ENCODE data around the gene DNAI4. TPM values are rescaled to one million over a fixed set of nuclear protein-coding genes. Genes with fewer than 3 reads are reported as not detected.

Gene DNAI4
- total RNA-seq, 4 donors from 2014 or later, result 4.9 to 6.2 (median 5.5) TPM

DNA sequence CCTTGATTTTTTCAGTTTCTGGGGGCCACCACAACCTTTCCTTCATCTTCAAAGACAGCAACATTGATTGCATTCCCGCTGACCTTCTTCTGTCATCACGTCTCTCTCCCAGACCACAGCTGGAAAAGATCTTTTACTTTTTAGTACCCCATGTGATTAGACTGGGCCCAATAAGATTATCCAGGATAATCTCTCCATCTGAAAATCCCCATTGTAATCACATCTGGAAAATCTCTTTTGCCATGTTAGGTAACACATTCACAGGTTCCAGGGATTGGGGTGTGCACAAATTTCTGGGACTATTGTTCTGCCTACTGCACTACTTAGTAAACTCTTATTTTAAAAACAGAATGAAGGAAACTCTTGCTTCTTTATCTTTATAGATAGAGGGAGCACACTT is 76.5 kb downstream of the DNAI4 start:
- no peaks in the 10 kb centered on the region for H3K27me3 ChIP-seq
- intact Hi-C loops (cut with DNase I), result no loop called here
- DNase-seq (ENCODE audit: extremely low spot score), result no peak
- H3K4me1 ChIP-seq, result no peaks in the 10 kb centered on the region
- H3K36me3 ChIP-seq, result no peaks in the 10 kb centered on the region
- no peak overlapping the region for H3K4me3 ChIP-seq
- no peaks in the 10 kb centered on the region for H3K9me3 ChIP-seq
- no peak overlapping the region for H3K27ac ChIP-seq (replicated peaks in 1 of 4)
- WGBS, result 61% methylated on average over 2 of the region's 2 CpGs
- TF ChIP-seq, protein P1, sequence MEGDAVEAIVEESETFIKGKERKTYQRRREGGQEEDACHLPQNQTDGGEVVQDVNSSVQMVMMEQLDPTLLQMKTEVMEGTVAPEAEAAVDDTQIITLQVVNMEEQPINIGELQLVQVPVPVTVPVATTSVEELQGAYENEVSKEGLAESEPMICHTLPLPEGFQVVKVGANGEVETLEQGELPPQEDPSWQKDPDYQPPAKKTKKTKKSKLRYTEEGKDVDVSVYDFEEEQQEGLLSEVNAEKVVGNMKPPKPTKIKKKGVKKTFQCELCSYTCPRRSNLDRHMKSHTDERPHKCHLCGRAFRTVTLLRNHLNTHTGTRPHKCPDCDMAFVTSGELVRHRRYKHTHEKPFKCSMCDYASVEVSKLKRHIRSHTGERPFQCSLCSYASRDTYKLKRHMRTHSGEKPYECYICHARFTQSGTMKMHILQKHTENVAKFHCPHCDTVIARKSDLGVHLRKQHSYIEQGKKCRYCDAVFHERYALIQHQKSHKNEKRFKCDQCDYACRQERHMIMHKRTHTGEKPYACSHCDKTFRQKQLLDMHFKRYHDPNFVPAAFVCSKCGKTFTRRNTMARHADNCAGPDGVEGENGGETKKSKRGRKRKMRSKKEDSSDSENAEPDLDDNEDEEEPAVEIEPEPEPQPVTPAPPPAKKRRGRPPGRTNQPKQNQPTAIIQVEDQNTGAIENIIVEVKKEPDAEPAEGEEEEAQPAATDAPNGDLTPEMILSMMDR (IDR thresholded peaks at IDR 0.05), result no peak
- TF ChIP-seq EP300 (IDR thresholded peaks at IDR 0.05) (no peak), POLR2AphosphoS5 (IDR thresholded peaks at IDR 0.05) (no peak), POLR2A (IDR thresholded peaks at IDR 0.05; ENCODE audit: low read depth) (no peak)

DNA sequence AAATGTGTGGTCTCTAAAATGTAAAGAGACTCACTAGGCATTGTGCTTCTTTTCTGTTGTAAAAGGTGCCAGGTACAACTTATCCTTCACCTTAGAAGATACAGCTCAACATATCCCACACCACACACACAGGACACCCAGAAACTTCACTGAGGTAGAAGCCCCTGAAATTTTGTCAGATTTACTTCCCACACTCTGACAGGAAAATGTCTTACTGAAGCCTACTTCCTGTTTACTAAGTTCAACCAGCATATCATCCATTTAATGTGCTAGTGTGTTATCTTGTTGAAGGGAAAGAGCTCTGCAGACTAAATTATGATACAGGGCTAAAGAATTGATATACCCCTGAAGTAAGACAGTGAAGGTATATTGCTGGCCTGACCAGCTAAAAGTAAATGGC is 83.7 kb downstream of the DNAI4 start:
- Histone ChIP-seq H3K27ac (replicated peaks in 1 of 4) (no peak overlapping the region), H3K4me1 (no peaks in the 10 kb centered on the region), H3K9me3 (no peaks in the 10 kb centered on the region), H3K27me3 (no peaks in the 10 kb centered on the region), H3K36me3 (no peaks in the 10 kb centered on the region), H3K4me3 (no peak overlapping the region)
- intact Hi-C loops (cut with DNase I), result no loop called here
- no peak for DNase-seq (ENCODE audit: extremely low spot score)
- no peak for TF ChIP-seq POLR2AphosphoS5 (IDR thresholded peaks at IDR 0.05)

DNA sequence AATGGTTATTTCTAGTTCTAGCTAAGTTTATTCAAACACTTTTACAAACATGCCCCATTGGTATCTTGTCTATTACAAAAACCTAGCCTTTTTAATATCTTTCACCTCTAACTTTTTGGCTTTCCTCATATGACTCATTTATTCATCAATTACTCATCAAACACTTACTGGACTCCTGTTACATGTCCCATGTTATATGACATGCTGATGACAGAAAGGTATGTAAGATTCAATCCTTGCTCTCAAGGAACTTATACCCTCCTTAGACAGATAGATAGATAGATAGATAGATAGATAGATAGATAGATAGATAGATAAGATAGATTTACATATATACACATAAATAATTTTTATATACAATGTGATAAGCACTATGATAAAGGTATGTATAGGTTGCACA is 89.7 kb downstream of the DNAI4 start:
- H3K9me3 ChIP-seq, result no peaks in the 10 kb centered on the region
- H3K4me3 ChIP-seq, result no peak overlapping the region
- no peak for DNase-seq (ENCODE audit: extremely low spot score)
- intact Hi-C loops (cut with DNase I), result no loop called here
- TF ChIP-seq EP300 (IDR thresholded peaks at IDR 0.05) (no peak), POLR2AphosphoS5 (IDR thresholded peaks at IDR 0.05) (no peak), POLR2A (IDR thresholded peaks at IDR 0.05; ENCODE audit: low read depth) (no peak)
- TF ChIP-seq, protein P1 (IDR thresholded peaks at IDR 0.05), result no peak
- no peaks in the 10 kb centered on the region for H3K27me3 ChIP-seq
- no peaks in the 10 kb centered on the region for H3K36me3 ChIP-seq
- no peak overlapping the region for H3K27ac ChIP-seq (replicated peaks in 1 of 4)
- H3K4me1 ChIP-seq, result no peaks in the 10 kb centered on the region

DNA sequence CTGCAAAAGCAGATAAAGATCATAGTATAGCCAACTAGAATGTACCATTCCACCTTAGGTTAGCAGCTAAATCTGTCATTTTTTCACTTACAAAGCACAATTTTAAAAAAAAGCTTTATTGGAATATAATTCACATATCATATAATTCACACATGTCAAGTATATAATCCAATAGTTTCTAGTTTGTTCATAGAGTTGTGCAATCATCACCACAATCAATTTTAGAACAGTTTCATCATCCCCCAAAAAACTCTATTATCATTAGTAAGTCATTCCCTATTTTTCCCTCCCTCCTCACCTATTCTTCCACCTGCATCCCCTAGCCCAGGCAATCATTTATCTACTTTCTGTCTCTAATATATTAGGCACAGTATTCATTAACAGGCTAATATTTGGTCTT is 91.5 kb downstream of the DNAI4 start:
- no peaks in the 10 kb centered on the region for H3K4me1 ChIP-seq
- H3K9me3 ChIP-seq, result no peaks in the 10 kb centered on the region
- H3K36me3 ChIP-seq, result no peaks in the 10 kb centered on the region
- no peaks in the 10 kb centered on the region for H3K27me3 ChIP-seq
- H3K4me3 ChIP-seq, result no peak overlapping the region
- no peak for TF ChIP-seq POLR2AphosphoS5 (IDR thresholded peaks at IDR 0.05)
- H3K27ac ChIP-seq (replicated peaks in 1 of 4), result no peak overlapping the region
- no peak for DNase-seq (ENCODE audit: extremely low spot score)
- intact Hi-C loops (cut with DNase I), result no loop called here

DNA sequence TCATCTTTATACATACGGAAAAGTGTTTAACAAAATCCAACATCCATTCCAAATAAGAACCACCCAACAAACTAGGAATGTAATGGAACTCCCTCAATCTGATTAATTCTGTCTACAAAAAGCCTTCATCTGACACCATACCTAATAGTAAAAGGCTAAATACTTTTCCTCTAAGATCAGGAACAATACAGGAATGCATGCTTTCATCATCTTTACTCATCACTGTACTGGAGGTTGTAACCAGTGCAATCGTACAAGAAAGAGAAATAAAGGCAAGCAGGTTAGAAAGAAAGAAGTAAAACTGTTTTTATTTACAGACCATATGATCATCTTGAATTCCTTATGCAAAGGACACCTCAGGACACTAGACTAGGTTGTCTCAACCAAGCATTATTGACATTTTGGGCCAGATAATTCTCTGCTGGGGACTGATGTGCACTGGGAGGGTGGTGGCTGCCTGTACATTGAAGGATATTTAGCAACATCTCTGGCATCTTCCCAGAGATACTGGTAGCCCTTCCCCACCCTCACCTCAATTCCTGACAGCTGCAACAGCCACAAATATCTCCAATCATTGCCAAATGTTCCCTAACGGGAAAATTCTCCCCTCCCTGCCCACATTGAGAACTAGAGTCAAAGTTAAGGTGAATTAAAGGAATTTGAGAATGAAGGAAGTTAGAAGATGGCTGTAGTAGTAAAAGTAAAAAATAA is 93.0 kb downstream of the DNAI4 start:
- DNase-seq (ENCODE audit: extremely low spot score), result no peak
- H3K9me3 ChIP-seq, result no peaks in the 10 kb centered on the region
- intact Hi-C loops (cut with DNase I), result no loop called here
- 80% methylated on average over 3 of the region's 3 CpGs for WGBS
- TF ChIP-seq, protein P1 (IDR thresholded peaks at IDR 0.05), result no peak
- TF ChIP-seq POLR2AphosphoS5 (IDR thresholded peaks at IDR 0.05) (no peak), POLR2A (IDR thresholded peaks at IDR 0.05; ENCODE audit: low read depth) (no peak), EP300 (IDR thresholded peaks at IDR 0.05) (no peak)
- H3K4me1 ChIP-seq, result no peaks in the 10 kb centered on the region
- H3K36me3 ChIP-seq, result peaks cover 0 to under 1% (median 0%) of the 10 kb centered on the region in 4 donors
- no peaks in the 10 kb centered on the region for H3K27me3 ChIP-seq
- no peak overlapping the region for H3K27ac ChIP-seq (replicated peaks in 1 of 4)
- H3K4me3 ChIP-seq, result no peak overlapping the region

DNA sequence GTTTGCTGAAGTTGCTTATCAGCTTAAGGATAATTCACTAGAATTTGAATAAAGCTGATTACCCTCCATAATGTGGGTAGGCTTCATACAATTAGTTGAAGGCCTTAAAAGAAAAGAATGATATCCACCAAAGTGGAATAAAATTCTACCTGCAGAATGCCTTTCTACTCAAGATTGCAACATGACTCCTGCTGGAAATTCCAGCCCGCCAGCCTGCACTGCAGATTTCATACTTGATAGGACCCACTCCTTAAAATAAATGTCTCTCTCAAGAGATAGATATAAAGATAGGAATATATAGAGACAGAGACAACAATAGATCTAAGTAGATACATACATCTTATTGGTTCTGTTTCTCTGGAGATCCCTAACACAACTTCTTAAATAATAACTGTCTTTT is 99.9 kb downstream of the DNAI4 start:
- DNase-seq (ENCODE audit: extremely low spot score), result no peak
- Histone ChIP-seq H3K4me1 (no peaks in the 10 kb centered on the region), H3K9me3 (no peaks in the 10 kb centered on the region), H3K4me3 (no peak overlapping the region), H3K27ac (replicated peaks in 1 of 4) (no peak overlapping the region), H3K27me3 (no peaks in the 10 kb centered on the region), H3K36me3 (peaks cover 0 to 7% (median 0%) of the 10 kb centered on the region in 4 donors)
- TF ChIP-seq POLR2A (IDR thresholded peaks at IDR 0.05; ENCODE audit: low read depth) (no peak), POLR2AphosphoS5 (IDR thresholded peaks at IDR 0.05) (no peak), EP300 (IDR thresholded peaks at IDR 0.05) (no peak)
- TF ChIP-seq, protein P1 (IDR thresholded peaks at IDR 0.05), result no peak
- intact Hi-C loops (cut with DNase I), result no loop called here
- 100% methylated on average over 1 of the region's 1 CpG for WGBS
